Measurements from ENCODE around the gene SERPINA3.

DNA sequence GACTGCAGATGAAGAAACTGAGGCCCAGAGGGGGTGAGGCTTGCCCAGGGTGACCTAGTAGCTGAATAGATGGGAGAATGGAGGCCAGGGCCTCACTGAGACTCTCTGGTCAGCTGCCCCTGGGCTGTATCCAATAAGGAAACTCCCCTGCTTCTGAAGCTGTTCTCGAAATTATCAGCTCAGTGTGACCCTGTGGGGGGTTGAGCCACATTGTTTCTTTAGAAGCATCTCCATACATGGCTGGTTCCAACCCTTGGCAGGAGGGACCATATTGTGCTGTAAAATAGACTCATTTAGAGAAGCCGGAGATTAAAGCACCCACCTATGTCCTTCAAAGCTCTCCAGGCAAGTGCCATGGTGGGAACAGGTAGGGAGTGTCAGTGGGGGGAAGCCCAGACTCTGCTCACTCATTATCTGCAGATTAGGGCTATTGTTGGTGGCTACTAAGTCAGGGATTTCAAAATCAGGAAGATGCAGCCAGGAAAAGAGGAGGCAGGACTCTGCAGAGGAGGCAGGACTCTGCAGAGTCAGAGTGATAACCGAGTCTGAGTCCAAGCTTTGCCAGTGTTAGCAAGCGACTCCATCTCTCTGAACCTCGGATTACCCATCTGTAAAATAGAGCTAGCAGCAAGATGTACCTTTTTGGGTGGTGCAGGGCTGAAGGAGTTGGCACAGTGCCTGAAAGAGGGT lies 27.5 kb upstream of the SERPINA3 start:
- TF ChIP-seq, protein P1, sequence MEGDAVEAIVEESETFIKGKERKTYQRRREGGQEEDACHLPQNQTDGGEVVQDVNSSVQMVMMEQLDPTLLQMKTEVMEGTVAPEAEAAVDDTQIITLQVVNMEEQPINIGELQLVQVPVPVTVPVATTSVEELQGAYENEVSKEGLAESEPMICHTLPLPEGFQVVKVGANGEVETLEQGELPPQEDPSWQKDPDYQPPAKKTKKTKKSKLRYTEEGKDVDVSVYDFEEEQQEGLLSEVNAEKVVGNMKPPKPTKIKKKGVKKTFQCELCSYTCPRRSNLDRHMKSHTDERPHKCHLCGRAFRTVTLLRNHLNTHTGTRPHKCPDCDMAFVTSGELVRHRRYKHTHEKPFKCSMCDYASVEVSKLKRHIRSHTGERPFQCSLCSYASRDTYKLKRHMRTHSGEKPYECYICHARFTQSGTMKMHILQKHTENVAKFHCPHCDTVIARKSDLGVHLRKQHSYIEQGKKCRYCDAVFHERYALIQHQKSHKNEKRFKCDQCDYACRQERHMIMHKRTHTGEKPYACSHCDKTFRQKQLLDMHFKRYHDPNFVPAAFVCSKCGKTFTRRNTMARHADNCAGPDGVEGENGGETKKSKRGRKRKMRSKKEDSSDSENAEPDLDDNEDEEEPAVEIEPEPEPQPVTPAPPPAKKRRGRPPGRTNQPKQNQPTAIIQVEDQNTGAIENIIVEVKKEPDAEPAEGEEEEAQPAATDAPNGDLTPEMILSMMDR (IDR thresholded peaks at IDR 0.05; ENCODE audit: insufficient read depth, low read depth, low read length) = no peak
- no peak for TF ChIP-seq EZH2 (IDR thresholded peaks at IDR 0.05; ENCODE audit: insufficient read depth, low read length)
